ENCODE measurements around the gene MPZL3.

The MPZL3 gene

DNA sequence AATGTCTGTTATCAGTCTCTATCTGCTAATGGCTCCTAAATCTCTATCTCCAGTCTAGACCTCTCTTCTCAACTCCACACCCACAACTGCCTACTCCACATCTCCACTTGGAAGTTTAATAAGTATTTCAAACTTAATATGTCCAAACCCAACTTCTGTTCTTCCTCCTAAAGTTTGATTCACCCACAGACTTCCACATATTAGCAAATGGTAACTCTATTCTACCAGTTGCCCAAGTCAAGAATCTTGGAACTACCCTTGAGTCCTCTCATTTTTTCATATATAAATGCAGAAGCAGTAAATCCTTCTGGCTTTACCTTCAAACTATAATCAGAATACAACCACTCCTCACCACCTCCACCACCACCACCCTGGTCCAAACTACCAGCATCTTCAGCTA, 20.7 kb downstream of the MPZL3 start:
- no peak for DNase-seq

GRCh38 chr11:118230088-118230487, 22.1 kb downstream of the MPZL3 start:
- DNase-seq: no peak

GRCh38 chr11:118229274-118229847, 22.8 kb downstream of the MPZL3 start:
- no peak for DNase-seq

DNA sequence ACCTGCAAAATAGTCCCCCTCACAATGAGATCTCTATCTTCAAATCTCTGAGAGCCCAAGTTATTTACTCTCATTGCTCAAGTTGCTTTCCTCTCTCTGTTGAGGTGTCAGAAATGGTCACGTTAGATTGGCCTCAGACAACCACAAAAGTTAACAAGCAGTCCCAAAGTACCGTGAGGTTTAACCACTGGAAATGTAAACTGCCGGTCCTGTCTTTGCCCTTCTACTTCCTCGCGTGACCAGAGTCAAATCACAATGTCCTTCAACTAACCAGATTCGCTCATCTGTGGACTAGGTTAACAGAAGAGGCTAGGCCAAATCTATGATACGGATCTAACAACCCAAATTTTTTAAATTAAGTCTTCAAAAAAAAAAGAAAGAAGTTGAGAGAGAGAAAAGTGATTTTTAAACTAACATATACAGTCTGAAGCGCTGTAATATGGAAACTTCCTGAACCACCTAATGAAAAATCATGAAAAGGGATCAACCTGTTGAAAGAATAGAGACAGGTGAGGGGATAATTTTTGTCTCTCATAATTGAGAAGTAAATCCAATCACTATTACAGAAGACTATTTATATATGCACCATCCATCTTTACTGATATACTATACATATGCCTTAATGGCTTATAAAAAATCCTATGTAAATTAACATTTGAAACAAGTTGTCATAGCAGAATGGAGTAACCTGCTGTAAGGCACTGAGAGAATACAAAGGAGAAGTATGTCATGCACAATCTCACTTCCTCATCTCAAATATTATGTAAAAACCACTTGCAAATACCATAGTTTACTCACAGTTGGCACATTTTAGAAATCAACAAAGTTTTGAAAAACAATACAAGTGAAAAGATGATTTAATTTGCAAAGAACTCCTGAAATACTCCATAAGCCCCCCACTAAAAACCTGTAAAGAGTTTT, 24.0 kb downstream of the MPZL3 start:
- DNase-seq: no peak

DNA sequence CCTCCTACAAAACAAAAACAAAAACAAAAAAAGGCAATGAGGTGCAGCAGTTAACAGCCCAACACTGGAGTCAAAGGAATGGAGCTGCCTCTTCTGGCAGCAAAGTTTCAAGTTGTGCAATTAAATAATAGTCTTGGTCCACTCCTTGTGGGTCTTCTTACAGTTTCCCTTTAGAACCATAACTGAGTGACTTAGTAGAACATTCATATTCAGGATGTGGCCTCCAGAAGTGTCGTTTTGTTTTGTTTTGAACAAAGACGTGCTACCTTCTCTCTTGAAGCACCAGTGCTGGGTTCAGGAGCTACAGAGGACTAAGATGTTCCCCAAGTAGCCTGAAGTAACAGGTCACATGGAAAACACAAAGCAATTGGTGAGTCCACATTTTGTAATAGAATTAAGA, 25.4 kb downstream of the MPZL3 start:
- DNase-seq: no peak

- no peak for DNase-seq
Measured at GRCh38 chr11:118226296-118226695, 25.9 kb downstream of the MPZL3 start.

DNA sequence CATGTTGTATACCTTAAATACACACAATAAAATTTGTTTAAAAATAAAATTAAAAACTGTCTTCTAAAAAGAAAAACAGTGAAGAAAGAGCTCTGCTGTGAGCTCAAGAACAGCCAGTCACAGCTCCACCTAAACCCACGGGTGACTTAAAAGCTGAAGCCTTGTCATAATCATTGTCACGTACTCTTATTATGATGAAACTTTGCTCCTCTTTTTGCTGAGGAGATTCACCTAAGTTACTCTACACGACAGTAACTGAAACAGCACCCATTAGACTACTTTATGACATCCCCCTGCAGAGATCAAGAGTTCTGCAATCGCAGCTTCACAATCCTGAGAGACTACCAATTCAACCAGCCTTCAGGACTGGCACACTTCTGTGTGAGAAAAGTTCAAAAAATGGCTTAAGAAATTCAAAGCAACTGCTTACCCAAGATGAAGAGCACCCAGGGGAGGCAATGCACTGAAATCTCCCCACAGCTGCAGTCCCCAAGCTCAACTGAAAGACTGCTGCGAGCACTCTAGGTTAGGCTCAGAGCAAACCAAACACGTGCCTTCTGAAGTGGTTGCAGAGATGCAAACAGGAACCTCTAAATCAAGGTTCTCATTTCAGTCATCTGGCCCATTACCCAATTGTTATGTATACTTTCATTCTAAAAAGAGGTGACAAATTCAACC, 27.5 kb downstream of the MPZL3 start, which contains the start of gene JAML:
TSS of gene JAML (minus strand) at position 501 of the 678 bp plus-strand sequence. CDS start 10,145 bp downstream, outside the sequence.
- peak; percentile 53 for DNase-seq

- no peak for DNase-seq
Measured at GRCh38 chr11:118223992-118224391, 28.2 kb downstream of the MPZL3 start.

- DNase-seq: no peak
Measured at GRCh38 chr11:118223570-118223969, 28.6 kb downstream of the MPZL3 start.

GRCh38 chr11:118222437-118222836, 29.7 kb downstream of the MPZL3 start:
- no peak for DNase-seq

DNA sequence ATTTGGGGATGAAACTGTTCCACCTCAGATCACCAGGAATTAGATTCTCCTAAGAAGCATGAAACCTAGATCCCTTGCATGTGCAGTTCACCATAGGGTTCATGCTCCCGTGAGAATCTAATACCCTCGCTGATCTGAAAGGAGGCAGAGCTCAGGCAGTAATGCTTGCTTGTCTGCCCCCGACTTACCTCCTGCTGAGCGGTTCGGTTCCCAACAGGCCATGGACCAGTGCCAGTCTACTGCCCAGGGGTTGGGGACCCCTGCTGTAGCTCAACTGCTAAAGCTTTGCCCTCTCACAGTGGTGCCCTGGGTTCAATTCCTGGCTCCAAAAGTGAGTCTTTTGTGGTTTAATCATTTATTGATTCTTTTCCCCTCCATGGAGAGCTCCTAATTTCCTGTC, 30.7 kb downstream of the MPZL3 start:
- no peak for DNase-seq

DNA sequence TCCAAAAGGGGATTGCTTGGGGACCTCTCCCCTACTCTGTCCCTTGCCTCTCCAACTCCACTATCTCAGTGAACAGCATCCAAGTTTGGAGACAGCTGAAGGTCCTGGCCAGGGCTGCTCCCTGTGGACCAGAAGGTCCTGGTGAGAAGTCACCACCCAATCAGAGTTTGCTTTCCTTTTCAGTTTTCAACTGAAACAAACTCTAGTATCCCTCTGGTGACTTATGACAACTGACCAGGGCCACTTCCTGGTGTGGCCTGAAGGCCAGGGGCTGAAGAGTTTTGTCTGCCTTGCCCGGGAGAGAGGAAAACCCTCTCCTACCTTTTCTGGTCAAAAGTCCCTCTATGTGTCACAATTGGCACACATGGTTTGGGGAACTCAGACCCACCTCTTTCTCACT, 32.4 kb downstream of the MPZL3 start:
- no peak for DNase-seq

DNA sequence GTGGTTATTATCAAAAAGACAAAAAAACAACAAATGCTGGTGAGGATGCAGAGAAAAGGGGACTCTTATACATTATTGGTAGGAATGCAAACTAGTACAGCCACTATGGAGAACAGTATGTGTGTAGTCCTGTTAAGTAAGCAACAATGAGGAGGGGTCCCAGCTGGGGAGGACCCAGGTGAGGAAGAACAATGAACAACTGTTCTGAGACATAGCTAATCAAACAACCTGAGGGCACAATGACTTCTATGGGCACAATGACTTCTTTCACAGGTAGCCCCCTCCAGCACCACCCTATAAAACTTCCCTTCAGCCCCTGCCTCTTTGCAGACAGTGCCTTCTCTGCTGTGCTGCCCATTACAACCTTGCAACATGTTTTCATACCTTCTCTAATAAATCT, 32.9 kb downstream of the MPZL3 start:
- DNase-seq: no peak

DNA sequence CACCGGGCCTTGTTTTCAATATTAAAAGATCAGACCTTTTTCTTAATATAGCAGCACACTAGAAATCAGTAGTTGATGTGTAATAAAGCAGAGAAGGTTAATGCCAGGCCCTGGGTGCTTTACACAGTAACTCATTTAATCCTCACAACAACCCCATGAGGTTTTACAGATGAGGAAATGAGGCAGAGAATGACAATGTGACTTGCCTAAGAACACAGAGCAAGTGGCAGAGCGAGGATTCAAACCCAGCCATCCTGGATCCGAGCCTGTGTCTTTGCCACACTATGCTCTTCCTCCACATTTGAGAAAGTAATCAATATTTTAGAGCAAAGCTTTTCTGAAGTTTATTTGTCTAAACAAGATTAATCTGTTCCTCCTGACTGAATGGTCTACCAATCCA, 34.6 kb downstream of the MPZL3 start:
- no peak for DNase-seq

GRCh38 chr11:118216621-118217481, 35.3 kb downstream of the MPZL3 start:
- DNase-seq: peak; percentile 50

DNA sequence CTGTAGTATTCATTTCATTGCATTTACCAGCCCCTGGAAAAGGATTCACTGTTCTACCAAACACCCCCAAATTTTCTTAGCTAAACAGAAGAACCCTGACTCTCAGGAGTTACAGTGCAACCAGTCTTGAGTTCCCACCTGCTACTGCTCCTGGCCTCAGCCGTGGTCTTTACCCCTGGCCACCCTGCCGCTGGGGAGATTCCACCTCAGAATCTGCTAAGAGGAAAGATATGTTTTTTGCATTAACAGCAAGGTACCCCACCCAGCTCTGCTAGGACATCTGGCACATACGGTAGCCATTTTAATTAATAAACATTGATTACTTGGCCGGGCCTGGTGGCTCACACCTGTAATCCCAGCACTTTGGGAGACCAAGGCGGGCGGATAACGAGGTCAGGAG, 36.4 kb downstream of the MPZL3 start:
- no peak for DNase-seq

DNA sequence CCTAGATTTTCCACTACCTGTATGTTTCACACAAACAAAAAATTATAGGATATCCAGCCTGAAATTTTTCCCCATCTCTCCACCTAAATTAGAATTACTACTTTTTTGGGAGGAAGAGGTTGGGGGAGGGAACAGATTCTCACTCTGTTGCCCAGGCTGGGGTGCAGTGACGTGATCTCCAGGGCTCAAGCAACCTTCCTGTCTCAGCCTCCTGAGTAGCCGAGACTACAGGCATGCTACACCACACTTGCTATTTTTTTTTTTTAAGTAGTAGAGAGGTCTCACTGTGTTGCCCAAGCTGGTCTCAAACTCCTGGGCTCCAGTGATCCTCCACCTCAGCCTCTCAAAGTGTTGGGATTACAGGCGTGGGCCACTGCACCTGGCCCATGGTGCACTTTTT, 36.9 kb downstream of the MPZL3 start:
- DNase-seq: no peak

- DNase-seq: no peak
Measured at GRCh38 chr11:118214210-118214914, 37.8 kb downstream of the MPZL3 start.

GRCh38 chr11:118213781-118214180, 38.4 kb downstream of the MPZL3 start:
- DNase-seq: no peak

DNA sequence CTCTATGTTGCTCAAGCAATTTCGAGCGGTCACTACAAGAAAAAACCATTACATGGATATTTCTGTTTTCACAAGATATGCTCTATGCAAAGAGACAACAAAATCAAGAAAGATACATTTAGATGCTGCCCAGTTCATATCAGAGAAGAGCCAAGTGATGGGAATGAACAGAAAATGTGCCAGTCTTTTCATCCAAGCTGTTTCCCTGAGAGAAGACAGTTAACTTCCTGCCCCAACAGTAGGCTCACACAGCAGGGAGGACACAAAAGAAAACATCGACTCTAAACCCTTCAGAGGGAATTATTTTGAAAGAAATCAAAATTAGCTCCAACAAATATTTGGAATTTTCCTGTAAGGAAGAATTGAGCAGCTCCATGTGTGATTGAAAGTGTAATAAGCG, 39.0 kb downstream of the MPZL3 start:
- DNase-seq: no peak

GRCh38 chr11:118212781-118213191, 39.4 kb downstream of the MPZL3 start:
- no peak for DNase-seq

DNA sequence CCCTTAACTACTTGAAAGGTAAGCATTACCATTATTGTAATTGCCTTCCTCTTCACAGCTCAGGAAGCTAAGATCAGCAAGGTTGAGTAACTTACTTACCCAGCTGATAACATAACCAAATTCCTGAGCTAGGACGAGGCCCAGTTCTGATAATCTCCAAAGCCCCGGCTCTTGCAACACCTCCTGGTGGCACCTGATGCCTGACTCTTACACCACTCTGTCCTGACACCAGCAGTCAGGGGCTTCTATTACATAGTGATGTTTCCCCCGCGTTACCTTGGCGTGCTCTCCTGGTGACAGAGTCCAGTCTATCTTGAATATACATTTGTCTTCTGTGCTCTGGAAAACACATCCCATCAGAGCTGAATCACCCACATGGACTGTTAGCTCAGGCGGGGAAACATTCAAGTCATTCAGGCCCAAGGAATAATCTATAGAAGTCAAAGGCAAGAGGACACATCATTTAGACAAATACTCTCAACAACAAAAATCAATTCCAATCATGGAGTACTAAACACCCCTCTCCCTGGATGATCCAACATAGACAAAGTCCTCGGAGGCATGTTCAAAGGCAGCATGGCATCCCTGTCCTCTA, 39.9 kb downstream of the MPZL3 start:
- no peak for DNase-seq

Measured in stimulated activated CD4-positive, alpha-beta T cell treated with anti-CD3 and anti-CD28 coated beads, Interleukin-4, amount 100 ng/mL, for 1 hour (primary cell).